DMS53 (cell line): ENCODE measurements around the gene IPO9.

Experiments
- DNase-seq: peaks from one replicate; lab custom pipeline; 2025; lab: John Stamatoyannopoulos, UW

The IPO9 gene

DNA sequence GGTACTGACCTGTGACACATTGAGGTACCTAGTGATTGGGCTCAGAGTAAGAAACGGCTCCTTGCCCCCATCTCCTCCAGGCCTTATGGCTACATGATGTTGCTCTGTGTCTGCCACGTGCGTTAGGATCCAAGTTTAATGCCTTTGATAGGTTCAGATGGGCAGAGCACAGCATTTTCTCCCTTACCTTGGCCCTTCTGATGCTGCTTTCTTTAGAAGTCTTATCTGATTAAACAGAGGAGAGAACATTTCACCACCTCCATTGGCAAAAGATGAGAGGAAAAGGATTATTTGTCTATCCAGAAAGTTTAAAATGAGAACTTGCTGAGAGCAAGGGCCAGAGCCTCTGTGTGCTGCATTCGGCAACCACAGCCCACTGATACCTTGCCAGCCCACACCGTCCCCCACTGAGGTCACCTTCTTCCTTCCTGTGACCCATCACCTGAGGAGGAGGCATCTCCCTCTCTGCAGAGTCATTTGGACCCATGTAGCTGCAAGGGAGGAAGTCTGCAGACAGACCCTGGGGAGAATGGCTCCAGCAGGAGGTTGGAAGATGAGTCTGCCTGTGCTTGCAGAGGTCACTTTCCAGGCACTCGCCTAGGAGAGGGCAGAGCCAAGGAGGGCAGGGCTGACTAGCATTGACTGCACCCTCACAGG, 76.4 kb downstream of the IPO9 start:
- DNase-seq: no peak

DNA sequence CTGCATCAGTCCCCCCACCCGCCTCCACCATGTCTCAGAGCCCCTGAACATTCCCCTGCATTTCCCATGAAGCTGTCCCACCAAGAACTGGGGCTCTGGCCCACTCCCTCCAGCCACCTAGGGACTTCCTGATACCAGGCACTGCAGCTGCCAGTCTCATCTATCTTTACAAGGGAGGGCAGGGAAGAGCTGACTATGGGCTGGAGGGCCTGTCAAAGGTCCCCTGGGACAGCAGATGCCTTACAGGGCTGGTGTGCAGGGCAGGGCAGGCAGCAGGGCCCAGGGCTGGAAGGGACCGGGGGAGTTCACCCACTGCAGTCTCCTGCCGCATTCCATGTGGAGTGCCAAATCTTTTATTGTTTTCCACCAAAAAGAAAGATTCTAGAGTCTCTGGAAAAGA, 77.4 kb downstream of the IPO9 start:
- no peak for DNase-seq

DNA sequence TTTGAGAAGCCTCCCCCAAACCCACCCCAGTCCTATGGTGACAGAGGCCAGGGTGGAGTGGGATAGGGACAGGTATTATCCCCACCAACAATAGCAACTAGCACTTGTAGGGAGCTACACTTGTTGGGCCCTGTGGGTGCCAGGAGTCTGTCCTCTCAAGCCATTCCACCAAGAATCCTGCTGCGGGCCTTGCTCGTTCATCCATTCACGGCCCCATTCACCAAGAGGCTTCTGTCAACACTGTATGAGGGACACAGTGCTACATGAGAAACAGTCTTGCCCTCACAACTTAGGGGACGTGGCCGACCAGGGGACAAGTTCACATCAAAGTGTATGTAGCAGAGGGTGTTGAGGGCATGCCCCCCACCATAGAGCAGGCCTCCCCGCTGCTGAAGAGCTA, 78.7 kb downstream of the IPO9 start:
- no peak for DNase-seq

DNA sequence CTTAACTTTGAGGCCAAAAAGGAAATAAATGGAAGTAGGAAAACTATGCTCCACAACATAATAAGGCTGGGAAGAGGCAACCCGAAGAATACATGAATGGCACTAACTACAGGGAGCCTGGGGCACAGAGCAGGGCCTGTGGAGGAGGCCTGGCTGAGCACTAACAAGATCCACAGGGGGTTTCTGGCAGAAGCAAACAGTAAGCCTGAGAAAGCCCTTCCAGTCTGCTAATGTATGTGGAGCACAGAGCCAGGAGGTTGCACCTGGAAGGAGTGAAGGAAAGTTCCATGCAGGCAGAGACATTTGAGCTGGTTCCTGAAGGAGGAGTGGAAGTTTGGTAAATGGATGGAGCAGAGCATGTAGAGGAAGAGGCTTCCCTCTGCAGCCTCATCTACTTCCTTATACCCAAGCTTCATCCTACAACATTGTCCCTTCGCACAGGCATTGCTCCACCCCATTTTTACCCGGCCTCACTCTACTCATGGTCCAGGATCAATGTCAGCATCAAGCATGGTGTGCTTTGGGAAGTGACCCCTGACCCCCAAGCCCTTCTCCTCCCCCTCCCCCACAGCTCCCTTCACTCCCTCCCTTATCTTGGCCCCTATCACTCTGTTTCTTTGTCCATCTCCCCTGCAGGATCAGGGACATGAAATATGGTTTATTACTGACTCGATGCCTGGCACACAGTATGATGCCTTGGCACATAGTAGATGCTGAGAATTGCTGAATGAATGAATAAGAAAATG, 83.0 kb downstream of the IPO9 start:
- DNase-seq: no peak

DNA sequence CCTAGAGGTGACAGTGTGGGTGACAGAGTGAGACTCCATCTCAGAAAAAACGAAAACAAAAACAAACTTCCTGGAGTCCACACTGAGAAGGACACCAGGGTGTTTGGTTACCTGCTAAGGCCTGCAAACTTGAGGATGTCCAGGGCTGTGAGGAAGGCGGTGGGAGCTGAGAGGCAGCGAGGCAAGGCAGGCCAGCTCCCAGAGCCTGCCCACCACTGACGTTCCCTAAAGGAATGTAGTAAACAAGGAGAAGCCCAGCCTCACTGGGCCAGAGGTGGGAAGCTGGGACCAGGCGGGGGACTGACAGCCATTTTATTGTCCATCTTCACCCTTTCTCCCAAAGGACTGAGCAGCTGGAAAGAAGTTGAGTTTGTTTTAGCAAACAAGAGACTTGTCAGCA, 83.9 kb downstream of the IPO9 start:
- no peak for DNase-seq

DNA sequence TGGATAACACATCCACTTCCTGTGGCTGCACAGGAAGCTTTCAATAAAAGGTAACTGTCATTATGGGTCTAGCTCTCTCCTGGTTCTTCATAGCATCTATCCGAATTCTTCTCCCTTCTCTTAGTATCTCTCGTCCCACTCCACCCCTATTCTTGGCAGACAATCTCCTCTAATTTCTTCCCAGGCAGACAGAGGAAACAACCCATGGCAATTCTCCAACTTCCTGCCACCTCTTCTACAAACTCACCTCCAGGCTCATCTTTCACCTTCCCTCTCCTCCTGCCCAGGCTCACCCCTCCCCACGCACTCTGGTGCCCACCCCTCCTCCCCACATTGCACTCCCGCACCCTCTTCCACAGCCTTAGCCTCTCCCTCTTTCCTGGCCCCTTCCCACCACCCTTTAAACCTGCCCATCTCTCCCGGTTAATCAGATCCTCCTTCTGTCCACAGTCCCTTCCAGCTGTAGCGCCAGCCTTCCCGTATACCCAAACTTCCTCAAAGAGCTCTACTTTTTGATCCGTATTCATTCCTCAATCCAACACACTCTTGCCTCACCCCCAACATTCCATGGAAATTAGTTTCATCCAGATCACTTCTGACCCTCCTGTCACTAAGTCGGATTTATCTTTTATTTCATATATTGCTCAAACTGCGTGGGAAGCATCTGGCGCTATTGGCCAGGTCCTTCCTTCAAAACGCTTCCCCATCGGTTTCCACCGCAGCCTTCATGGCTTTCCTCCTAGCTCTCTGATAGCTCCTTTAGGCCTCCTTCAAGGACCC, 85.7 kb downstream of the IPO9 start:
- no peak for DNase-seq

DNA sequence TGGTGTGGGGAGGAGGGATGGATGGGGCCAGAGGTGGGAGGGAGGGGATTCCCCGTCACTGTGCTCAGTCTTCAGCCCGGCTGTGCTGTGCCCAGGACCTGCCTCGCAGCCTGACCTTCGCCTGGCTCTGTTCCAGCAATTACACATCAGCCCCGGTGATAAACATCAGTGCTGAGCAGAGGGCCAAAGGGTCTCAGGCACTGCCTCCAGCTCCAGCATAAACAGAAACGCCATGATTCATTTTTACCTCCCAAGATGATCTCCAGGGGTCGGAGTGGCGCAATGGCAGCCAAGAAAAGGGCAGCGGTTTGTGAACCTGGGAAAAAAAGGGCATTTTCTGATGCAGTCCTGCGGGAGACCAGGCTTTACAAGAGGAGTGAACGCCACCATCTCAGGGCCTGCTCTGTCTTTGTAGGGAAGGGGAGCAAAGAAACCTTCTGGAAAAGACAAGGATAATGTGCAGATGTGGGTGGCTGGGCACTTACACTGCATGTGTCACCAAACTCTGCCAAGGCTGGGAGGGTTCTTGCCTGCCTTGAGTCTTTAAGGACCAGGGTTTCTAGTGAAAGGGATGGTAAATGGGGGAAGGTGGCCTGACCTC, 87.8 kb downstream of the IPO9 start:
- peak; percentile 52 for DNase-seq

DNA sequence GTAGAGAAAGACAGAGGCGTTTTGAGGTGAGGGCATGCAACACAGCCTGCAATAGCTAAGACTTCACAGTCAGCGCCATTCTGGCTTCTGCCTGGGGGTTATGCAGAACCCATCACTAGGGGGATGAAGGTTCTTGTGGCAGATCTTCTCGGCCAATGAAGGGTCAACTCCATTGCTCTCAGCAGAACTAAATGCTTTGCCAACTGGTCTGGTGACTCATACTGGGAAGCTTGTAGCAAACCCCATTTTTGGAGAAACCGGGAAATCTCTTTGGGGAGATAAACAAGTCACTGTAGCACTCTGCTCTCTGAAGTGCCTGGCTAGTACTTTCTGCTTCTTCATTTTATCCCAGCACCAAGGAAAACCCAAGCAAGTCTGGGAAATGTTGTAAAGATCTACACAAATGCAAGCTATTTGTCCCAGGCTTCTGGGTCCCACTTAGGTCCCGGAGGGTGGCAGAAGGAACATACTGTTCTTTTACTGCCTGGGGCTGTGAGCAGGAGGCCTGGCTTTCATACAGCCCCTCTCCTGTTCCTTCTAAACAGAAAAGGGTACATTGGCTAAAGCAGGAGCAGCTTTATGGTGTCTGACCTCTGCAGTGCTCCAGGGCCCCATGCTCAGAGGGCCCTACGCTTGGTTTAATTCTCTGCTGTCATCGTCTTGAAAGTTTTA, 88.5 kb downstream of the IPO9 start:
- no peak for DNase-seq

DNA sequence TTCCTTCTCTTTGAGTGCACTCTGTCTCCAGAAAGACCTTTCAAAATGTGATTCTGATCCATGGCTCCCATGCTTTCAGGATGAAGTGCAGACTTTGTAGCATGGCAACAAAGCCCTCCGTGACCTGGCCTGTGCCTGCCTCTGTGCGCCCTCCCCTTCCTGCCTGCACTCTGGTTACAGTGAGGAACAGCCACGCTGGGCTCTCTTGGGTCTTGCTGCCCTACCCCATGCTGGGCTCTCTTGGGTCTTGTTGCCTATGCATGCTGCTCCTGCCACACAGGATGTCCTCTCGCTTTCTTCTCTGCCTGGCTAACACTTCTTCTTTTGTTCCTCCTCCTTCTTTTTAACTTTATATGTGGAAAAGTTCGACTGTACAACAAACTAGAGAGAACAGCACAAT, 89.4 kb downstream of the IPO9 start:
- DNase-seq: no peak

DNA sequence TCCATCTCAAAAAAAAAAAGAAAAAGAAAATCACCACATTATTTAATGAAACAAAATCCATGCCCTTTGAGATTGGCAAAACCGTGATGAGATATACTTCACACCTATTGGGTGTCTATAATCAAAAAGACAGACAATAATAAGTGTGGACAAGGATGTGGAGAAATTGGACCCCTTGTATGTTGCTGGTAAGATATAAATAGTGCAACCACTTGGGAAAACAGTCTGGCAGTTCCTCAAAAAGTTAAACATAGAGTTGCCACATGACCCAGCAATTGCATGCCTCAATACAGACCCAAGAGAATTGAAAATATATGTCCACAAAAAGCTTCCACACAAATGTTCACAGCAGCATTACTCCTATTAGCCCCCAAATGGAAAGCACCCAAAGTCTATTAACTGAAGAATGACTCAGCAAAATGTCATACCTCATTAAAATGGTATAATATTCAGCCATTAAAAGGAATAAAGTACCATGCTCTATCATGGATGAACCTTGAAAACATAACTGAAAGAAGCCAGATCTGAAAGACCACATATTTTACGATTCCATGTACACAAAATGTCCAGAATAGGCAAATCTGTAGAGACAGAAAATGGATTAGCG, 93.1 kb downstream of the IPO9 start:
- no peak for DNase-seq

DNA sequence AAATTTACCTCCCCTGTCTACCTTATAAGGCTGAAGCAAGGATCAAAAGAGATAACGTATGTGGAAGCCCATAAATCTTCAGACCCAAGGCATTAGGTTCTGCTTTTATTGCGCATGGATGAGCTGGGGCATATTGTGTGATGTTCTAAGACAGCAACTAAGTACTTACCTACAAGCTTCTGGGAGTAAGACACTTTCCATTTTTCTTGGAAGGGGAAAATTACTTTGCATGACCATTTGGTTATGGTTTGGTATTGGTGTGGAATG, 96.3 kb downstream of the IPO9 start:
- DNase-seq: no peak

DNA sequence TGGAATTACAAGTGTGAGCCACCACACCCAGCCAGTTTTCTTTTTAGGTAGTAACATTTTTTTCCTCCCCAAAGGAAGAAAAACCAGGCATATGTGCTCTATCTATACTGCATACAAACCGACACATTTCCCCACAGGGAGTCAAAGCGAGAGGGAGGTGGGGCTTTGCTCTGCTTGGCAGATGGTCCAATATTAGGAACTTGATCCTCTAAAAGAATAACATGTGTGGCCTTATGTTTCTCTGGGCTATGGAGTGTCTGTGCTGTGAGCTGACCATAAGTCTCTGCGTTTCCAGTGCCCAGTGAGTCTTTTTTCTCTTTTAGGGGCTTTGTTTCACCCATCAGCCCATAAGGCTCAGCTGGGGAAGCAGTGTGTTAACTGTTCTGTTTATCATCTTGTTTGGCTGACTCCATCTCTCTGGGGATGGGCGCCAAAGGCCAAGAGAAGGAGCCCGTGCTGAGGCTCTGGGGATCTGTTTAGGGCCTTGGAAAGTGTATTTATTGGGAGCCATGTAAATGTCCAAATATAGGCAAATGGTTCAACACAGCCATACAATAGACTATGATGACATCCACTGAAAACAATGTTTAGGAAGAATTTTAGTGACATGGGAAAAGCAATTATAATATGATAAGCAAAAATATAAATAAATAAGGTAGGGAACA, 97.2 kb downstream of the IPO9 start:
- DNase-seq: no peak

DNA sequence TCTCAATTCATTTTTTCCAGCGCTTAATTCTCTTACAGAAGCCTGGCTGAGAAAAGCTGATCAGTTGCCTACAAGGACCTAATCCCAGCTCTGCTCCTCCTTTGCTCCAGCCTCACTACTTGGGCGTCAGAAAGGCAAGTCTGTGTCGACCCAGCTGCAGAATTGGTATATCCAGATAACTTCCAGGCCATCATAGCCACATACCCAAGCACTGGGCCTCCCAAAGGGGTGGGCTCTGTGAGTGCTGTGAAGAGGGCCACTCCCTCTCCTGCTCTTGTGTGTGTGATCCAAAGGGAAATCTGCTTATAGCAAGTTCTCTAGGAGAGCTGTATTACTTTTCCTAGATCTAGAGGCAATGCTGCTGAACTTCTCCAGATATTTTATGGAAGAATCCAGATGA, 99.3 kb downstream of the IPO9 start:
- DNase-seq: no peak

DNA sequence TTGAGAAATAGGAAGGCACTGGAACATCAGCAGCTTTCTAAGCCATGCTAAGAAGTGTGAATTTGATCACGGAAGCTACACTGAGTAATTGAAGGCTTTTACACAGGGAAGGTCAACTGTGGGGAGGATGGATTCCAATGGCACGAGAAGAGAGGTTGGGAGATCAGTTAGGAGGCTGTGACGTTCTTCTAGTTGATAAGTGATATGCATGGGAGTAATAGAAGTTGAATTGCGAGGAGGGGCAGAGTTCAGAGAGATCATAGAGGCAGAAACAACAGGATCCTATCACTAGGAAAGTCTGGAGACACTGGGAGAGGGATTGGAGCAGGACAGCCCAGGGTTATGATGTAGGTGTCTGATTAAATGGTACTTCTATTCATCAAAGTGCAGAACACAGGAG, 101.2 kb downstream of the IPO9 start:
- DNase-seq: no peak

DNA sequence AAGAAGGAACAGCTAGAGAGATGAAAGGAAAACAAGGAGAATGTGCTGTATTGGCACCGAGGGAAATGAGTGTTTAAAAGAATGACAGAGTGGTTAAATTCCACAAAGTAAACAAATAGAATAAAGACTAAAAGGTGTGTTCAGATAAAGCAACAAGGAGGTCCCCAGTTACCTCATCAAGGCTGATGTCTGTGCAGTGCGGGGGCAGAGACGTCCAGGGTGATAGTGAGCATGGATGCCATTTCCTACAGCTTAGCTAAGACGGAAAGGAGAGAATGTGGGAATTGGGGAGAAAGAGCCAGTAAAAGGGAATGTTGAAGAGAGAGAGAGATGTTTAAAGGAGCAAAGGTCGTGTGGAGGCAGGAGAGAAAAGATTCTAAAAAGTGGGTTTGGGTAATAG, 101.8 kb downstream of the IPO9 start:
- no peak for DNase-seq
